DOHH2 (cell line): ENCODE measurements around the gene DMC1.
"Not testable (repeated sequence)": the region's sequence is repeated elsewhere in the genome, so short reads cannot be mapped to it uniquely, and the experiment has no call there.

Experiments used
- CTCF ChIP-seq: fragments of 200-600 bp; sonication (generic); IDR thresholded peaks from one replicate; pipeline ENCODE4 v1.5.1; 2014; ENCODE audit warnings: antibody characterized with exemption, mild to moderate bottlenecking, low read depth, low read length; ENCODE audit not compliant: poor library complexity, severe bottlenecking
- EZH2phosphoT487 ChIP-seq: fragments of 200-600 bp; sonication (generic); IDR thresholded peaks from 2 replicates; pipeline ENCODE4 v1.6.1; 2017; ENCODE audit warnings: borderline replicate concordance, mild to moderate bottlenecking, antibody characterized with exemption, low read length, moderate library complexity, mixed read lengths

GRCh38 chr22:38582923-38583322 lies 12.9 kb upstream of the DMC1 start:
- TF ChIP-seq CTCF, EZH2phosphoT487: not testable (repeated sequence)
